Cardiac atrium fibroblast (primary cell): ENCODE data around the gene HERC6. TPM values are rescaled to one million over a fixed set of nuclear protein-coding genes. Genes with fewer than 3 reads are reported as not detected.

Source experiments
- total RNA-seq: library from RNA; depleted of rRNA; stranded (reverse); fragments of >200 nt; gene quantifications from 2 replicates; pipeline ENCODE4 v1.2.3, GENCODE V29; 2015

The HERC6 gene
- total RNA-seq: 0.90 and 1.8 TPM in 2 replicates

GRCh38 chr4:88378691-88379559 lies at the start of gene HERC6:
TSS of gene HERC6 (plus strand) at chr4:88378852. CDS start at chr4:88378922, 70 bp downstream.

GRCh38 chr4:88456670-88457306 lies 78.1 kb downstream of the HERC6 start, which contains the start of gene HERC5:
TSS of gene HERC5 (plus strand) at chr4:88457119. CDS start at chr4:88457270, 151 bp downstream.

Other genes starting within 250 kb of the HERC6 start
- under 0.01 and 0.32 TPM in 2 replicates for gene ABCG2, start 220.2 kb upstream of the HERC6 start, total RNA-seq
- gene PPM1K, start 94.3 kb upstream of the HERC6 start, total RNA-seq: 8.3 and 23.0 TPM in 2 replicates
- 0.16 TPM in 1 of 2 replicates, not detected in the other for gene HERC5, start 78.3 kb downstream of the HERC6 start, total RNA-seq
- 55.1 and 68.4 TPM in 2 replicates for gene PYURF, start 144.9 kb downstream of the HERC6 start, total RNA-seq
- 6.0 and 10.1 TPM in 2 replicates for gene HERC3, start 213.6 kb downstream of the HERC6 start, total RNA-seq